SU-DHL-6 (cell line): ENCODE measurements around the gene CADM1.

ENCODE experiments used
- H2AFZ ChIP-seq: fragments of 200-600 bp; sonication (generic); 2 replicates; pipeline ENCODE4 v1.6.1; 2014; ENCODE audit warnings: low read depth, mild to moderate bottlenecking, moderate library complexity, mixed read lengths, antibody characterized with exemption, low read length; ENCODE audit not compliant: severe bottlenecking
- H3F3A ChIP-seq: fragments of 200-600 bp; shearing (Covaris generic); 2 replicates; pipeline ENCODE4 v1.6.0; 2016; ENCODE audit warnings: antibody characterized with exemption, mild to moderate bottlenecking; ENCODE audit not compliant: insufficient read depth
- H3K27ac ChIP-seq: fragments of 200-600 bp; sonication (generic); 2 replicates; pipeline ENCODE4 v1.5.1; 2016; ENCODE audit warnings: low read depth, mild to moderate bottlenecking, low read length, moderate library complexity, mixed read lengths
- H3K27me3 ChIP-seq: fragments of 200-600 bp; sonication (generic), shearing (Covaris generic); 2 replicates; pipeline ENCODE4 v1.6.0; 2014; ENCODE audit warnings: mild to moderate bottlenecking, low read length
- H3K36me3 ChIP-seq: fragments of 200-600 bp; sonication (generic); 2 replicates; pipeline ENCODE4 v1.6.1; 2014; ENCODE audit warnings: mild to moderate bottlenecking, low read length, mixed read lengths
- H3K4me2 ChIP-seq: fragments of 300-600, 200-600 bp; shearing (Covaris generic), sonication (generic); 2 replicates; pipeline ENCODE4 v1.6.0; 2014; ENCODE audit warnings: low read length, low read depth, mild to moderate bottlenecking; ENCODE audit not compliant: poor library complexity, severe bottlenecking
- H3K4me3 ChIP-seq: fragments of 200-600 bp; sonication (generic); 2 replicates; pipeline ENCODE4 v1.5.1; 2014; ENCODE audit warnings: antibody characterized with exemption, low read length, mild to moderate bottlenecking, mixed read lengths; ENCODE audit not compliant: insufficient read depth, poor library complexity, severe bottlenecking
- H3K79me2 ChIP-seq: fragments of 200-600 bp; sonication (generic); 2 replicates; pipeline ENCODE4 v1.6.1; 2014; ENCODE audit warnings: mild to moderate bottlenecking, low read length, moderate library complexity; ENCODE audit not compliant: insufficient read depth
- H3K9ac ChIP-seq: fragments of 200-600 bp; sonication (generic); 2 replicates; pipeline ENCODE4 v1.7.0; 2014; ENCODE audit warnings: mild to moderate bottlenecking, low read length
- H3K9me2 ChIP-seq: fragments of 200-600 bp; sonication (generic); replicated peaks from 2 replicates; pipeline ENCODE4 v1.6.1; 2014; ENCODE audit warnings: low read length; ENCODE audit not compliant: insufficient read depth
- H3K9me3 ChIP-seq: fragments of 200-600 bp; sonication (generic); 2 replicates; pipeline ENCODE4 v1.6.1; 2014; ENCODE audit warnings: low read length, mixed read lengths; ENCODE audit not compliant: insufficient read depth
- H4K20me1 ChIP-seq: fragments of 200-600 bp; sonication (generic); 2 replicates; pipeline ENCODE4 v1.6.1; 2014; ENCODE audit warnings: low read depth, mild to moderate bottlenecking, antibody characterized with exemption, low read length, moderate library complexity, mixed read lengths
- EZH2phosphoT487 ChIP-seq: fragments of 200-600 bp; sonication (generic), shearing (Covaris generic); conservative IDR thresholded peaks from 2 replicates; pipeline ENCODE4 v1.6.1; 2018; ENCODE audit warnings: mild to moderate bottlenecking, antibody characterized with exemption, low read length, moderate library complexity, mixed read lengths
- TF ChIP-seq, protein P1 (sequence below): fragments of 200-600 bp; sonication (generic); IDR thresholded peaks from one replicate; pipeline ENCODE4 v1.5.1; 2017; ENCODE audit warnings: antibody characterized with exemption, mild to moderate bottlenecking, low read length, moderate library complexity; ENCODE audit not compliant: insufficient read depth, poor library complexity, severe bottlenecking

CADM1 gene

DNA sequence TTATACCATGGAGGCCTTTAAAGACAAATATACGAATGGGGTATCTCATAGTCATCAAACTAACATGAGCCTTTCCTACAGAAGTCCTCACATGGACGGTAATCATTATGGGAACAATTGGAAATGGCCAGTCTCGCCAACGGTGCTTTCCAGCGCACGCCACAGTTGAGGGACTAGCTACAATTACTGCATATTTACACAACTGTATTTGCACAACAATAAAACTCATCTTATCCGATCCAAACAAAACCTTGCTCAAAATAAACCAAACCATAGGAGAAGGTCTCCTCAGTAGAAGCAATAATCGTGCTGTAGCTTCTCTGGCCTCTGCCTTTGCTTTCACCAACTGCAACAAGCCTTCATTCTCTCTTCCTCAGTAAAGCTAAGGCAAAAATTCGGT lies 5.9 kb downstream of the CADM1 start:
- TF ChIP-seq, protein P1, sequence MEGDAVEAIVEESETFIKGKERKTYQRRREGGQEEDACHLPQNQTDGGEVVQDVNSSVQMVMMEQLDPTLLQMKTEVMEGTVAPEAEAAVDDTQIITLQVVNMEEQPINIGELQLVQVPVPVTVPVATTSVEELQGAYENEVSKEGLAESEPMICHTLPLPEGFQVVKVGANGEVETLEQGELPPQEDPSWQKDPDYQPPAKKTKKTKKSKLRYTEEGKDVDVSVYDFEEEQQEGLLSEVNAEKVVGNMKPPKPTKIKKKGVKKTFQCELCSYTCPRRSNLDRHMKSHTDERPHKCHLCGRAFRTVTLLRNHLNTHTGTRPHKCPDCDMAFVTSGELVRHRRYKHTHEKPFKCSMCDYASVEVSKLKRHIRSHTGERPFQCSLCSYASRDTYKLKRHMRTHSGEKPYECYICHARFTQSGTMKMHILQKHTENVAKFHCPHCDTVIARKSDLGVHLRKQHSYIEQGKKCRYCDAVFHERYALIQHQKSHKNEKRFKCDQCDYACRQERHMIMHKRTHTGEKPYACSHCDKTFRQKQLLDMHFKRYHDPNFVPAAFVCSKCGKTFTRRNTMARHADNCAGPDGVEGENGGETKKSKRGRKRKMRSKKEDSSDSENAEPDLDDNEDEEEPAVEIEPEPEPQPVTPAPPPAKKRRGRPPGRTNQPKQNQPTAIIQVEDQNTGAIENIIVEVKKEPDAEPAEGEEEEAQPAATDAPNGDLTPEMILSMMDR, result no peak
- TF ChIP-seq EZH2phosphoT487, result no peak

DNA sequence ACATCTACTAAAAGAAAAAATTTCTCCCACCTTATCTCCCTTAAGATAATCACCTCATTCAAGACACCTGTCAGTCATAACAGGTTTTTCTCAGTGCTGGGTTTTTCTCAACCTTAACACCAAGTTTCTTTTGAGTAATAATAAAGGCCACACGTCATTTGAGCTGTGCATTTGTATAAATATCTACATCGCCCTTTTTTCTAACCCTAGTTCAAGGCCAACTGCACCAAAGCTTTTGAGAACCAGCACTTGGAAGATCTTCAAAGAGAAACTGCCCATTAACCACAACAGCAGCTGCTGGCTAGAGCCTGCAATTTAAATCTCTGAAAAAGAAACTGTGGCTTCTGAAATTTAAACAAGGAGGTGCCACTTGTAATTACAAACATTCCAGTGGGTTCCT lies 6.9 kb downstream of the CADM1 start:
- H2AFZ ChIP-seq, result no peak overlapping the region
- no peaks in the 10 kb centered on the region for H3K79me2 ChIP-seq
- H3K27ac ChIP-seq, result no peak overlapping the region
- TF ChIP-seq, protein P1, result no peak
- TF ChIP-seq EZH2phosphoT487, result no peak
- H3K9me3 ChIP-seq, result no peaks in the 10 kb centered on the region
- H3K36me3 ChIP-seq, result no peaks in the 10 kb centered on the region
- H3K27me3 ChIP-seq, result no peaks in the 10 kb centered on the region
- H3K4me2 ChIP-seq, result no peak overlapping the region
- no peaks in the 10 kb centered on the region for H3F3A ChIP-seq
- H3K9ac ChIP-seq, result no peak overlapping the region
- no peaks in the 10 kb centered on the region for H3K9me2 ChIP-seq
- no peak overlapping the region for H3K4me3 ChIP-seq
- H4K20me1 ChIP-seq, result no peaks in the 10 kb centered on the region

More for the DNA sequence above, 5.9 kb downstream of the CADM1 start:
- H3K36me3 ChIP-seq, result no peaks in the 10 kb centered on the region
- no peaks in the 10 kb centered on the region for H3F3A ChIP-seq
- no peaks in the 10 kb centered on the region for H3K9me2 ChIP-seq
- H3K9me3 ChIP-seq, result no peaks in the 10 kb centered on the region
- no peak overlapping the region for H3K4me3 ChIP-seq
- H2AFZ ChIP-seq, result no peak overlapping the region
- H3K27me3 ChIP-seq, result no peaks in the 10 kb centered on the region
- H3K9ac ChIP-seq, result no peak overlapping the region
- no peak overlapping the region for H3K4me2 ChIP-seq
- H3K27ac ChIP-seq, result no peak overlapping the region
- no peaks in the 10 kb centered on the region for H3K79me2 ChIP-seq
- no peaks in the 10 kb centered on the region for H4K20me1 ChIP-seq

GRCh38 chr11:115496892-115497291 lies 7.3 kb downstream of the CADM1 start:
- H2AFZ ChIP-seq, result no peak overlapping the region
- H3K4me2 ChIP-seq, result no peak overlapping the region
- no peaks in the 10 kb centered on the region for H3K9me3 ChIP-seq
- no peak overlapping the region for H3K4me3 ChIP-seq
- H3F3A ChIP-seq, result no peaks in the 10 kb centered on the region
- no peaks in the 10 kb centered on the region for H4K20me1 ChIP-seq
- H3K9me2 ChIP-seq, result no peaks in the 10 kb centered on the region
- TF ChIP-seq EZH2phosphoT487, result no peak
- TF ChIP-seq, protein P1, result no peak
- no peak overlapping the region for H3K27ac ChIP-seq
- H3K9ac ChIP-seq, result no peak overlapping the region
- H3K79me2 ChIP-seq, result no peaks in the 10 kb centered on the region
- no peaks in the 10 kb centered on the region for H3K36me3 ChIP-seq
- no peaks in the 10 kb centered on the region for H3K27me3 ChIP-seq

DNA sequence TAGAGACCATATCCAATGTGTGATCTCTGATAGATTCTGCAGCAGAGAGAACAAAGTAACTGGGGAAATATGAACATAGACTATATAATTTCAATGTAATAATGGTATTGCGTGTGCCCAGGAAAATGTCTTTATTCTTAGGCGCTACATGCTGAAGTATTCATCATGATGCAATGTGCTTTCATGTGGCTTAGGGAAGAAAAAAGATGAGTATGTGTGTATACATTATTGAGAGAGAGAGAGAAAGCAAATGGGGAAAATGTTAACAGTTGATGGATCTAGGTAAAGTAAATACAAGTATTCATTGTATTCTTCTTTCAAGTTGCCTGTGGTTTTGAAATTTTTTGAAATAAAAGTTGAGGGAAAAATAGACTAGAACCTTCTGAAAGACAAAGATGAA lies 10.3 kb downstream of the CADM1 start:
- H3K27me3 ChIP-seq, result no peaks in the 10 kb centered on the region

More for the DNA sequence above, 10.3 kb downstream of the CADM1 start:
- H3K9ac ChIP-seq, result no peak overlapping the region
- no peaks in the 10 kb centered on the region for H3K79me2 ChIP-seq
- H3K4me2 ChIP-seq, result no peak overlapping the region
- no peak overlapping the region for H2AFZ ChIP-seq
- H3K9me3 ChIP-seq, result no peaks in the 10 kb centered on the region
- H4K20me1 ChIP-seq, result no peaks in the 10 kb centered on the region
- no peak overlapping the region for H3K4me3 ChIP-seq
- no peaks in the 10 kb centered on the region for H3K36me3 ChIP-seq
- TF ChIP-seq, protein P1, result no peak
- no peak overlapping the region for H3K27ac ChIP-seq
- H3F3A ChIP-seq, result no peaks in the 10 kb centered on the region
- H3K9me2 ChIP-seq, result no peaks in the 10 kb centered on the region
